GM11168 (cell line): ENCODE results near the gene APOL6.

Source experiments
- in situ Hi-C: fragments of 300-500 bp; cut with MboI; formaldehyde crosslinking; loops from one replicate; pipeline ENCODE4 v1.12.0; 2022; ENCODE audit warnings: low sequenced_read_pairs; ENCODE audit not compliant: unreplicated experiment

APOL6 gene

GRCh38 chr22:35616043-35616442 is 32.2 kb upstream of the APOL6 start:
- in situ Hi-C loops, result no loop called here

GRCh38 chr22:35617137-35617755 is 31.0 kb upstream of the APOL6 start, which contains the start of gene MB:
Gene MB, minus strand, starts transcription at chr22:35617329. Its CDS starts 72 bp downstream, at chr22:35617257.
- in situ Hi-C loops, result no loop called here

GRCh38 chr22:35618427-35619223 is 29.6 kb upstream of the APOL6 start:
- in situ Hi-C loops, result no loop called here

GRCh38 chr22:35619336-35620094 is 28.7 kb upstream of the APOL6 start:
- in situ Hi-C loops, result loop anchor here (10.0 kb wide), 1 partner anchor 505 kb away; no protein-coding TSS in a partner anchor

- in situ Hi-C loops, result loop anchor here (10.0 kb wide), 1 partner anchor 504 kb away; no protein-coding TSS in a partner anchor
These were observed 27.5 kb upstream of the APOL6 start for GRCh38 chr22:35620624-35621251.

- in situ Hi-C loops, result loop anchor here (10.0 kb wide), 1 partner anchor 503 kb away; no protein-coding TSS in a partner anchor
These were observed 26.8 kb upstream of the APOL6 start for GRCh38 chr22:35621451-35621850.

GRCh38 chr22:35622191-35622913 is 25.9 kb upstream of the APOL6 start:
- in situ Hi-C loops, result loop anchor here (10.0 kb wide), 1 partner anchor 502 kb away; no protein-coding TSS in a partner anchor

GRCh38 chr22:35623885-35624284 is 24.4 kb upstream of the APOL6 start:
- in situ Hi-C loops, result loop anchor here (10.0 kb wide), 1 partner anchor 501 kb away; no protein-coding TSS in a partner anchor

- in situ Hi-C loops, result loop anchor here (10.0 kb wide), 1 partner anchor 500 kb away; no protein-coding TSS in a partner anchor
These were observed 23.7 kb upstream of the APOL6 start for GRCh38 chr22:35624547-35624946.

- in situ Hi-C loops, result loop anchor here (10.0 kb wide), 1 partner anchor 499 kb away; no protein-coding TSS in a partner anchor
These were observed 22.3 kb upstream of the APOL6 start for GRCh38 chr22:35625763-35626432.

- in situ Hi-C loops, result loop anchor here (10.0 kb wide), 1 partner anchor 497 kb away; no protein-coding TSS in a partner anchor
These were observed 20.8 kb upstream of the APOL6 start for GRCh38 chr22:35627267-35628041.

GRCh38 chr22:35628732-35629131 is 19.5 kb upstream of the APOL6 start:
- in situ Hi-C loops, result loop anchor here (10.0 kb wide), 1 partner anchor 496 kb away; no protein-coding TSS in a partner anchor

- in situ Hi-C loops, result loop anchor here (10.0 kb wide), 1 partner anchor 495 kb away; no protein-coding TSS in a partner anchor
These were observed 18.6 kb upstream of the APOL6 start for GRCh38 chr22:35629406-35630216.

GRCh38 chr22:35630387-35630793 is 17.9 kb upstream of the APOL6 start:
- in situ Hi-C loops, result no loop called here

- in situ Hi-C loops, result no loop called here
These were observed 17.4 kb upstream of the APOL6 start for GRCh38 chr22:35630891-35631290.

GRCh38 chr22:35631597-35631996 is 16.6 kb upstream of the APOL6 start:
- in situ Hi-C loops, result no loop called here

- in situ Hi-C loops, result no loop called here
These were observed 15.3 kb upstream of the APOL6 start for GRCh38 chr22:35632935-35633334.
